Nephron (organoid): ENCODE measurements around the gene ARHGAP26.

Experiments
- H3K27ac Mint-ChIP-seq, 3 experiments: 2 replicates each; pipeline ENCODE4 v1.8.0; 2020; ENCODE audit warnings: mixed read lengths in 3 of 3, mild to moderate bottlenecking in 2 of 3, moderate library complexity in 1 of 3
- H3K27me3 Mint-ChIP-seq: 2 replicates; pipeline ENCODE4 v1.8.0; 2021; ENCODE audit warnings: low read depth, mild to moderate bottlenecking, moderate library complexity, mixed read lengths
- H3K36me3 Mint-ChIP-seq: 2 replicates; pipeline ENCODE4 v1.8.0; 2020; ENCODE audit warnings: low read depth, mixed read lengths
- H3K4me1 Mint-ChIP-seq: 2 replicates; pipeline ENCODE4 v1.8.0; 2020; ENCODE audit warnings: mixed read lengths
- H3K4me3 Mint-ChIP-seq, 3 experiments: 2 replicates each; pipeline ENCODE4 v1.8.0; 2020; ENCODE audit warnings: mild to moderate bottlenecking in 3 of 3, mixed read lengths in 3 of 3, moderate library complexity in 2 of 3
- H3K9me3 Mint-ChIP-seq: 2 replicates; pipeline ENCODE4 v1.8.0; 2020; ENCODE audit warnings: mixed read lengths
- TF ChIP-seq, protein P1 (sequence below), 3 experiments: fragments of 200-600 bp; sonication (generic); IDR thresholded peaks; one replicate each; pipeline ENCODE4 v1.5.0; 2021; ENCODE audit warnings: antibody characterized with exemption in 3 of 3; ENCODE audit not compliant: unreplicated experiment in 3 of 3

The ARHGAP26 gene

DNA sequence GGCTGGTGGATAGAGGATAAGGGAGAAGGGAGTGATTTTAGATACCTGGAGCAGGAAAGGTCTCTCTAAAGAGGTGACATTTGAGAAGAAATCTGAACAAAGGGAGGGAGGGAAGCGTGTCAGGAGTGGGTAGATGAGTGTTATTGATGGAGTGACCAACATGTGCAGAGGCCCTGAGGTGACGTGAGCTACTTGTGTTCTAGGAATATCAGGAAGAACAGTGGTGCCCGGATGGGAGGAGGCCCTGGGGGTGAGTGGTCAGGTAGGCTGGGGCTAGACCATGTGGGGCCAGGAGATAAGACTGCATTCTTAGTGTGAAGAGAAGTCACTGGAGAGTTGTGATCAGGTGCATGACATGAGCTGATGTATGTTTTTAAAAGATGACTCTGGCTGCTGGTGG lies 256.2 kb downstream of the ARHGAP26 start:
- Mint-ChIP-seq H3K4me3 (no peak overlapping the region), H3K36me3 (no peaks in the 10 kb centered on the region), H3K27me3 (peaks cover 6% of the 10 kb centered on the region), H3K9me3 (no peaks in the 10 kb centered on the region), H3K4me1 (peaks cover 41% of the 10 kb centered on the region), H3K27ac (no peak overlapping the region)
- TF ChIP-seq, protein P1, sequence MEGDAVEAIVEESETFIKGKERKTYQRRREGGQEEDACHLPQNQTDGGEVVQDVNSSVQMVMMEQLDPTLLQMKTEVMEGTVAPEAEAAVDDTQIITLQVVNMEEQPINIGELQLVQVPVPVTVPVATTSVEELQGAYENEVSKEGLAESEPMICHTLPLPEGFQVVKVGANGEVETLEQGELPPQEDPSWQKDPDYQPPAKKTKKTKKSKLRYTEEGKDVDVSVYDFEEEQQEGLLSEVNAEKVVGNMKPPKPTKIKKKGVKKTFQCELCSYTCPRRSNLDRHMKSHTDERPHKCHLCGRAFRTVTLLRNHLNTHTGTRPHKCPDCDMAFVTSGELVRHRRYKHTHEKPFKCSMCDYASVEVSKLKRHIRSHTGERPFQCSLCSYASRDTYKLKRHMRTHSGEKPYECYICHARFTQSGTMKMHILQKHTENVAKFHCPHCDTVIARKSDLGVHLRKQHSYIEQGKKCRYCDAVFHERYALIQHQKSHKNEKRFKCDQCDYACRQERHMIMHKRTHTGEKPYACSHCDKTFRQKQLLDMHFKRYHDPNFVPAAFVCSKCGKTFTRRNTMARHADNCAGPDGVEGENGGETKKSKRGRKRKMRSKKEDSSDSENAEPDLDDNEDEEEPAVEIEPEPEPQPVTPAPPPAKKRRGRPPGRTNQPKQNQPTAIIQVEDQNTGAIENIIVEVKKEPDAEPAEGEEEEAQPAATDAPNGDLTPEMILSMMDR (IDR thresholded peaks at IDR 0.05; ENCODE audit: unreplicated experiment in 3 of 3) = no peak

DNA sequence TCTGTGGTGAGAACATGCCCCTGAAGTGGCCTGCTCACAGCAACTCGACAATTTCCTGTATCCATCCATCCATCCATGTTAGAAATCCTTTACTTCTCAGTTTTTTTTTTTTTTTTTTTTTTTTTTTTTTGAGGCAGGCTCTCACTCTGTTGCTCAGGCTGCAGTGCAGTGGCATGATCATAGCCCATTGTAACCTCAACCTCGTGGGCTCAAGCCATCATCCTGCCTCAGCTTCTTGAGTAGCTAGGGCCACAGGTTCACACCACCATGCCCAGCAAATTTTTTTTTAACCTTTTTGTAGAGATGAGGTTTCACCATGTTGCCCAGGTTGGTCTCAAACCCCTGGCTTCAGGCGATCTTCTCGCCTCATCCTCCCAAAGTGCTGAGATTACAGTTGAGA lies 259.1 kb downstream of the ARHGAP26 start:
- Mint-ChIP-seq H3K4me3 (no peak overlapping the region), H3K9me3 (no peaks in the 10 kb centered on the region), H3K4me1 (peaks cover 42% of the 10 kb centered on the region), H3K27me3 (peaks cover 11% of the 10 kb centered on the region), H3K27ac (no peak overlapping the region), H3K36me3 (no peaks in the 10 kb centered on the region)
- TF ChIP-seq, protein P1 (IDR thresholded peaks at IDR 0.05; ENCODE audit: unreplicated experiment in 3 of 3) = no peak

DNA sequence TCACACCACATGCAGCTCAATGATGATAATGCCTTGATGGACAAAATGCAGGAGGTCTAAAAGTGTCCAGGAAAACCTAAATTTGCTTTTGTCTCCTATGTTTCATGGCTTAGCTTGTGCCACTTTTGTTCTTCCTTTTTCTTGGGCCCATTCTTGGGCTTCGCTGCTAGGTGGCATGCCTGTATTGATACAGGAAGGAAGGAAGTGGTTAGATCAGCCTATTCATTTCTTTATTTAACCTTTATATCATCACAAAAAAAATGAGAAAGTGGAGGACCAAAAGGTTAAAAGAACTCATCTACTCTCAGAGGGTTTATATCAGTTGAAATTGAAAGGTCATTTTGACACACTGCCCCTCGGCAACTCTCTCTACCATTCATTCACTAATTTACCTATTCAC lies 260.2 kb downstream of the ARHGAP26 start:
- no peaks in the 10 kb centered on the region for H3K9me3 Mint-ChIP-seq
- H3K36me3 Mint-ChIP-seq = no peaks in the 10 kb centered on the region
- H3K4me3 Mint-ChIP-seq = no peak overlapping the region

DNA sequence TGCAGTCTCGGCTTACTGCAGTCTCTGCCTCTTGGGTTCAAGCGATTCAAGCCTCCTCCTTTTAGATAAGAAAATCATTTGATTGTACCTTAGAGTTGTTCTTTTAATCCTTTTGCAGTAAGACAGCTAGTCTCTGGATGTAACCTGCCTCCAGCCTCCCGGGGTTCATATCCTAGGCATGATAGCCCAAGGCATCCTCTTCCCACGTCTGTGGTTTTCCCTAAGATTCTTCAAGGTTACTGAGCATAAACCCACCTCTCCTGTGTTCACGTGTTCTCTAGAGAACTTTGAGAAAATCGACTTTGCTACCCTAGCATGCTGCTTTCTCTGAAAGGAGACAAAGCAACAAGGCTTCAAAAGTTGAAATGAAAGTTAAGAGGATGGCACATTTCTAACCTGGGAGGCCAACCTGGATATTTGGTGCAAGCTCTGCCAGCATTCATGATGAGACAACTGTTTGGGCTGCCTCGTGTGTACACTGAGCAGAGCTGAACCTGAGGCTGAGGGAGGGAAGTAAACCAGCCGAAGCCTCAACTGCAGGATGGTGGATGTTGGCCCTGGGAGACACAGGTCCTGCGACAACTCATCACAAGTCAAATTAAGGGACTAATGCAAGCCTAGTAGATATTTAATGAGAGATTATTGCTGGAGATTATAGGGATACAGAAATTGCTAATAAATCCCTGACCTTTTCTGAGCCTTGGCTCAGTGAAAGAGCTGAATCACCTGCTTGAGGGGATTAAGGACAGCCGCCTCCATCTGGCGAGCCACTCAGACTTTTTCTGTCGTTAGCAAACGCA lies 261.8 kb downstream of the ARHGAP26 start:
- H3K36me3 Mint-ChIP-seq = no peaks in the 10 kb centered on the region
- no peak overlapping the region for H3K27ac Mint-ChIP-seq
- H3K4me3 Mint-ChIP-seq = no peak overlapping the region
- H3K9me3 Mint-ChIP-seq = no peaks in the 10 kb centered on the region
- TF ChIP-seq, protein P1 (IDR thresholded peaks at IDR 0.05; ENCODE audit: unreplicated experiment in 3 of 3) = no peak
- H3K4me1 Mint-ChIP-seq = peaks cover 21% of the 10 kb centered on the region
- peaks cover 18% of the 10 kb centered on the region for H3K27me3 Mint-ChIP-seq

More for the DNA sequence above, 260.2 kb downstream of the ARHGAP26 start:
- TF ChIP-seq, protein P1 (IDR thresholded peaks at IDR 0.05; ENCODE audit: unreplicated experiment in 3 of 3) = no peak
- H3K4me1 Mint-ChIP-seq = peaks cover 32% of the 10 kb centered on the region
- H3K27ac Mint-ChIP-seq = no peak overlapping the region
- H3K27me3 Mint-ChIP-seq = peaks cover 11% of the 10 kb centered on the region

DNA sequence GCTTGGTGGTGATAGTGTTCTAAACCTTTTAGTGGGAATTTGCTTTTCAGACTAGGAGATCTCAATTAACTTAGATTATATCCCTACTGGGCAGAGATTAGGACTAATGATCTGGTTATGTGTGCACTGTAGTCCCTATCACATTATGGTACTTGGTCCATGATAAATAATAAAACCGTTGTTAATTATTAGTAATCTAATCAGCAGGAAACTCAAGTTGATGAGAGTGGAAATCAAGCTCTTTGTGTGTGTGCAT lies 262.3 kb downstream of the ARHGAP26 start:
- TF ChIP-seq, protein P1 (IDR thresholded peaks at IDR 0.05; ENCODE audit: unreplicated experiment in 3 of 3) = no peak
- no peak overlapping the region for H3K27ac Mint-ChIP-seq
- H3K4me3 Mint-ChIP-seq = no peak overlapping the region
- H3K9me3 Mint-ChIP-seq = no peaks in the 10 kb centered on the region
- H3K27me3 Mint-ChIP-seq = peaks cover 18% of the 10 kb centered on the region
- no peaks in the 10 kb centered on the region for H3K36me3 Mint-ChIP-seq
- H3K4me1 Mint-ChIP-seq = peaks cover 21% of the 10 kb centered on the region
